Pericardium fibroblast (primary cell): ENCODE measurements around the gene IAH1. TPM values are rescaled to one million over a fixed set of nuclear protein-coding genes. Genes with fewer than 3 reads are reported as not detected.

ENCODE experiments used
- total RNA-seq: library from RNA; depleted of rRNA; stranded (reverse); fragments of >200 nt; gene quantifications from 2 replicates; pipeline ENCODE4 v1.2.3, GENCODE V29; 2015

The IAH1 gene
- 61.8 and 62.3 TPM in 2 replicates for total RNA-seq

GRCh38 chr2:9474361-9475057, at the start of gene IAH1:
TSS of gene IAH1 (plus strand) at chr2:9474551. CDS start at chr2:9474567, 16 bp downstream.

Other genes starting within 250 kb of the IAH1 start
- gene ITGB1BP1, start 51.0 kb upstream of the IAH1 start, total RNA-seq: 43.9 and 57.4 TPM in 2 replicates
- 20.0 and 21.3 TPM in 2 replicates for gene CPSF3, start 50.9 kb upstream of the IAH1 start, total RNA-seq
- 33.3 and 35.9 TPM in 2 replicates for gene ADAM17, start 81.3 kb downstream of the IAH1 start, total RNA-seq
- 179 and 207 TPM in 2 replicates for gene YWHAQ, start 156.4 kb downstream of the IAH1 start, total RNA-seq